GM18858 (cell line): ENCODE data around the gene KCNT1.

ENCODE experiments used
- ATAC-seq: cut with Tn5 transposase; IDR thresholded peaks from one replicate; pipeline ENCODE4 v1.9.1; 2021; ENCODE audit not compliant: unreplicated experiment

The KCNT1 gene

GRCh38 chr9:135698767-135699166, 3.2 kb upstream of the KCNT1 start:
- ATAC-seq = no peak

- ATAC-seq = no peak
Observed at GRCh38 chr9:135699440-135699839, 2.5 kb upstream of the KCNT1 start, which contains the start of gene SOHLH1. SOHLH1 (minus strand) TSS chr9:135699481; CDS start chr9:135699467, 14 bp downstream.

- no peak for ATAC-seq
Observed at GRCh38 chr9:135700525-135700924, 1.5 kb upstream of the KCNT1 start.

- ATAC-seq = no peak
Observed at GRCh38 chr9:135701067-135701958, 672 bp upstream of the KCNT1 start.

GRCh38 chr9:135703726-135704125, 1.7 kb downstream of the KCNT1 start:
- no peak for ATAC-seq

- no peak for ATAC-seq
Observed at GRCh38 chr9:135704483-135704882, 2.5 kb downstream of the KCNT1 start.

GRCh38 chr9:135705376-135705775, 3.4 kb downstream of the KCNT1 start:
- ATAC-seq = no peak

GRCh38 chr9:135706288-135706687, 4.3 kb downstream of the KCNT1 start:
- no peak for ATAC-seq

- no peak for ATAC-seq
Observed at GRCh38 chr9:135707252-135708138, 5.5 kb downstream of the KCNT1 start.

- no peak for ATAC-seq
Observed at GRCh38 chr9:135708164-135708563, 6.2 kb downstream of the KCNT1 start.

GRCh38 chr9:135711391-135711790, 9.4 kb downstream of the KCNT1 start:
- no peak for ATAC-seq

- ATAC-seq = no peak
Observed at GRCh38 chr9:135711881-135712280, 9.9 kb downstream of the KCNT1 start.

- ATAC-seq = no peak
Observed at GRCh38 chr9:135712613-135713295, 10.8 kb downstream of the KCNT1 start.

- ATAC-seq = no peak
Observed at GRCh38 chr9:135714242-135715055, 12.5 kb downstream of the KCNT1 start.

- no peak for ATAC-seq
Observed at GRCh38 chr9:135715056-135715595, 13.1 kb downstream of the KCNT1 start.

- no peak for ATAC-seq
Observed at GRCh38 chr9:135716045-135716444, 14.1 kb downstream of the KCNT1 start.

- ATAC-seq = no peak
Observed at GRCh38 chr9:135717410-135717809, 15.4 kb downstream of the KCNT1 start.

- no peak for ATAC-seq
Observed at GRCh38 chr9:135718616-135719015, 16.6 kb downstream of the KCNT1 start.

GRCh38 chr9:135719472-135719871, 17.5 kb downstream of the KCNT1 start:
- no peak for ATAC-seq

- no peak for ATAC-seq
Observed at GRCh38 chr9:135722365-135722764, 20.4 kb downstream of the KCNT1 start.
